ENCODE measurements around the gene SFT2D3.

DNA sequence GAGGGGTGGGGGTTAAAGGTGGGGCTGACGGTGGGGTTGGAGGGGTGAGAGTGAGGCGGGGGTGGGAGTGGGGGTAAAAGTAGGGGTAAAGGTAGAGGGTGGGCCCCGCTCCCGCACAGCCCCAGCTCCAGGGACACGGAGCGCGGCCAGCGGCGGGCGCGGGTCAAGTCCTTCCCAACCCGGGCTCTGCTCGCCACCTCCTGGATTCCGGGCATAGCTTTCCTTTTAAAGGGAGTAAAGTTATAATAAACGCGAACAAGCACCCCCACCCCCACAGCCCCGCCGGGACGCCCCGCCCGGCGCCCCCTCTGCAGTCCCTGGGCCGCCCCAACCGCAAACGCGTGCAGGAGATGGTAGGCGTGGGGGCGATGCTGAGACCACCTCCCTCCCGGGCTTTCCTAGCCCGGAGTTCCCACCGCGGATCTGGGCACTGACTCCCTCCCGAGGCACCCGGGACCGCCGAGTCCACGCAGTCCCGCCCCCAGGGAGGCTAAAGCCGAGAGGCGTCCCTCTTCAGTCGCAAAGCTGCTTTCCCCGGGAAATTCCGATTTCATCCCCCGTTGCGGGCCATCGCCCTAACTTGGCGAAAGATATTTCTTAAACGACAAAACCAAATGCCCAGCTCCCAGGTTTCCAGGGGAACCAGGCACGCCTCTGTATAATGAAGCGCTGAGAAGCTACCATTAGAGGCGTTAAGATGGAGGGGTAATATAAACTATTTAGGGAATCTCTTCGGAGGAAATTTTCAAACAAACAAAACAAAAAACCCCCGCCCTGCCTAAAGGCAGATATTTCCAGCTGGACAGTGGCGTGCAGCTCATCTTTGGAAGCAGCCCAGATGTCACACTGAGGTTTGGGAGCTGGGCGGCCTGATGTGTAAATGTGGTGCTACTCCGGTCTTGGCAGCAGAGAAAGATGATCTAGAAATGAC is 25.7 kb upstream of the SFT2D3 start, which contains the start of gene LIMS2:
- TF ChIP-seq, protein P1, sequence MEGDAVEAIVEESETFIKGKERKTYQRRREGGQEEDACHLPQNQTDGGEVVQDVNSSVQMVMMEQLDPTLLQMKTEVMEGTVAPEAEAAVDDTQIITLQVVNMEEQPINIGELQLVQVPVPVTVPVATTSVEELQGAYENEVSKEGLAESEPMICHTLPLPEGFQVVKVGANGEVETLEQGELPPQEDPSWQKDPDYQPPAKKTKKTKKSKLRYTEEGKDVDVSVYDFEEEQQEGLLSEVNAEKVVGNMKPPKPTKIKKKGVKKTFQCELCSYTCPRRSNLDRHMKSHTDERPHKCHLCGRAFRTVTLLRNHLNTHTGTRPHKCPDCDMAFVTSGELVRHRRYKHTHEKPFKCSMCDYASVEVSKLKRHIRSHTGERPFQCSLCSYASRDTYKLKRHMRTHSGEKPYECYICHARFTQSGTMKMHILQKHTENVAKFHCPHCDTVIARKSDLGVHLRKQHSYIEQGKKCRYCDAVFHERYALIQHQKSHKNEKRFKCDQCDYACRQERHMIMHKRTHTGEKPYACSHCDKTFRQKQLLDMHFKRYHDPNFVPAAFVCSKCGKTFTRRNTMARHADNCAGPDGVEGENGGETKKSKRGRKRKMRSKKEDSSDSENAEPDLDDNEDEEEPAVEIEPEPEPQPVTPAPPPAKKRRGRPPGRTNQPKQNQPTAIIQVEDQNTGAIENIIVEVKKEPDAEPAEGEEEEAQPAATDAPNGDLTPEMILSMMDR (IDR thresholded peaks at IDR 0.05), result no peak
- no peak for TF ChIP-seq POLR2A (IDR thresholded peaks at IDR 0.05)

All from esophagus squamous epithelium (tissue), 4 donors.